Renal pelvis (tissue), 12 donors: ENCODE results near the gene CARD18. TPM values are rescaled to one million over a fixed set of nuclear protein-coding genes. Genes with fewer than 3 reads are reported as not detected.

ENCODE experiments used
- DNase-seq: peaks from one replicate; pipeline ENCODE4 v3.0.0-alpha.2; 2013
- long read RNA-seq, 16 experiments: transcript quantifications; one replicate each; lab custom pipeline, GENCODE V29; 2026
- polyA plus RNA-seq, 3 donors: library from polyadenylated mRNA; unstranded; fragments of 120-200 nt; gene quantifications; one replicate each; pipeline ENCODE4 v1.2.1, GENCODE V29; 2013; ENCODE audit not compliant: insufficient read length in 3 of 3

CARD18 gene
- not detected for polyA plus RNA-seq
- long read RNA-seq, donor 1, result 0 reads
- long read RNA-seq, donor 2, result 0 reads
- long read RNA-seq, donor 3, result 0 reads
- long read RNA-seq, donor 4, result 0 reads
- long read RNA-seq, donor 5, result 0 reads
- long read RNA-seq, donor 6, result 0 reads
- long read RNA-seq, donor 7, result 0 reads
- long read RNA-seq, donor 8, result 0 reads
- long read RNA-seq, donor 9, result 0 reads
- long read RNA-seq, donor 10, result 0 reads
- long read RNA-seq, donor 11, result 0 reads
- long read RNA-seq, donor 12, result 0 reads
- long read RNA-seq, donor 13, result 0 reads
- long read RNA-seq, donor 14, result 0 reads
- long read RNA-seq, donor 15, result 0 reads
- long read RNA-seq, donor 16, result 0 reads

GRCh38 chr11:105139669-105140068 lies at the start of gene CARD18:
Gene CARD18, minus strand, starts transcription at chr11:105139769. Its CDS starts 43 bp downstream, at chr11:105139726.
- DNase-seq, result no peak

- no peak for DNase-seq
Measured at GRCh38 chr11:105183987-105184386, 44.4 kb upstream of the CARD18 start.

GRCh38 chr11:105183426-105183825 lies 43.9 kb upstream of the CARD18 start:
- DNase-seq, result no peak

GRCh38 chr11:105181521-105181920 lies 42.0 kb upstream of the CARD18 start:
- no peak for DNase-seq

GRCh38 chr11:105181100-105181499 lies 41.5 kb upstream of the CARD18 start:
- no peak for DNase-seq

- no peak for DNase-seq
Measured at GRCh38 chr11:105179542-105180278, 40.1 kb upstream of the CARD18 start.

GRCh38 chr11:105177658-105178057 lies 38.1 kb upstream of the CARD18 start:
- no peak for DNase-seq

- DNase-seq, result no peak
Measured at GRCh38 chr11:105168457-105168856, 28.9 kb upstream of the CARD18 start.

GRCh38 chr11:105167244-105167643 lies 27.7 kb upstream of the CARD18 start:
- DNase-seq, result no peak

- no peak for DNase-seq
Measured at GRCh38 chr11:105164208-105164607, 24.6 kb upstream of the CARD18 start.

GRCh38 chr11:105162506-105162905 lies 22.9 kb upstream of the CARD18 start:
- no peak for DNase-seq

GRCh38 chr11:105158436-105158835 lies 18.9 kb upstream of the CARD18 start:
- DNase-seq, result no peak

GRCh38 chr11:105156720-105157119 lies 17.2 kb upstream of the CARD18 start:
- DNase-seq, result no peak

- no peak for DNase-seq
Measured at GRCh38 chr11:105156231-105156630, 16.7 kb upstream of the CARD18 start.

- DNase-seq, result no peak
Measured at GRCh38 chr11:105155679-105156078, 16.1 kb upstream of the CARD18 start.

- no peak for DNase-seq
Measured at GRCh38 chr11:105153392-105153791, 13.8 kb upstream of the CARD18 start.

- no peak for DNase-seq
Measured at GRCh38 chr11:105152560-105152959, 13.0 kb upstream of the CARD18 start.

- DNase-seq, result no peak
Measured at GRCh38 chr11:105152021-105152512, 12.5 kb upstream of the CARD18 start.

- DNase-seq, result no peak
Measured at GRCh38 chr11:105149477-105149876, 9.9 kb upstream of the CARD18 start.

GRCh38 chr11:105148241-105148640 lies 8.7 kb upstream of the CARD18 start:
- DNase-seq, result no peak

- DNase-seq, result no peak
Measured at GRCh38 chr11:105144887-105145286, 5.3 kb upstream of the CARD18 start.

- DNase-seq, result no peak
Measured at GRCh38 chr11:105142167-105142566, 2.6 kb upstream of the CARD18 start.

GRCh38 chr11:105137286-105137685 lies 2.3 kb downstream of the CARD18 start:
- no peak for DNase-seq
